GM18907 (cell line): ENCODE measurements around the gene CPHXL.

Experiments
- ATAC-seq: cut with Tn5 transposase; IDR thresholded peaks from one replicate; pipeline ENCODE4 v1.9.1; 2021; ENCODE audit warnings: mild to moderate bottlenecking, moderate library complexity; ENCODE audit not compliant: unreplicated experiment

The CPHXL gene

DNA sequence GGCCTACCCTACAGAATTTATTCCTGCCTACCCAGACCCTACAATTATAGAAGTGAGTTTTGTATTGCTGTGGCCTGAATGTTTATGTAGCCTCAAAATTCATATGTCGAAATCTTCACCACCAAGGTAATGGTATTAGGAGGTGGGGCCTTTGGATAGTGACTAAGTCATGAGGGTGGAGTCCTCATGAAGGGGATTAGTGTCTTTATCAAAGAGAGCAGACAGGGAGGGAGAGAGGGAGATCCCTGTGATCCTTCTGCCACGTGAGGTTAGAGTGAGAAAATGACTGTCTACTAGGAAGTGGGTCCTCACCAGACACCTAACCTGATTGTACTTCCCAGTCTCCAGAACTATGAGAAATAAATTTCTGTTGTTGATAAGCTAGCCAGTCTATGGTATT lies 24.0 kb downstream of the CPHXL start:
- no peak for ATAC-seq

DNA sequence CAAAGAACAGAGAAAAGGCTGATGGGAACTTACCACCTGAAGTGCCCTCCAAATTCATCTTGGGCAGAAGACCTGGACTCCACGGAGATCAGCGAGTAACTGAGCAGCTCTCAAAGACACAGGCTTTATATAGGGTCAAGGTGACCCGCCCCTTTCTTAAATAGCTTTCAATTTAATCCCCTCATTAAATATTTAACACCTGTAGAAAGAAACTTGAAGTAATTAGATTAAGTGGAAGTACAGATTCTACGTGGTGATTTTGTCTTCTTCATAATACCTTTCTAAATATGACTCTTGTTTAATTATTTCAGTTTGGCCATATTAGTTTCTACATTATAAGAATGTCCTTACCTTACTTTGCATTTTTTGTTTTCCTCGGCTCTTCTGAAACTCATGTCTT lies 24.9 kb downstream of the CPHXL start, which contains the start of gene DUXB:
Gene DUXB, minus strand, starts transcription at position 101 of the 400 bp plus-strand sequence. Its CDS starts 43 bp downstream, at position 58.
- ATAC-seq, result no peak

DNA sequence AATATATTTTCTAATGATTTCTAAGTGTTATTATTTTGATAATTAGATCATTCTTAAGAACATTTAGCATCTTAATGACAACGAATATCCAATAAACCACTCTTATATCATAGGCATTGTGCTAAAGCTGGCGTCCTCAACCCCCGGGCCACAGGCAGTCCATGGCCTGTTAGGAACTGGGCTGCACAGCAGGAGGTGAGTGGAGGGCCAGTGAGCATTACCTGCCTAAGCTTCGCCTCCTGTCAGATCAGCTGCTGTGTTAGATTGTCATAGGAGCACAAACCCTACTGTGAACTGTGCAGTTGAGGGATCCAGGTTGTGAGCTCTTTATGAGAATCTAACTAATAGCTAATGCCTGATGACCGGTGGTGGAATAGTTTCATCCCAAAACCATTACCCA lies 28.7 kb downstream of the CPHXL start:
- no peak for ATAC-seq

DNA sequence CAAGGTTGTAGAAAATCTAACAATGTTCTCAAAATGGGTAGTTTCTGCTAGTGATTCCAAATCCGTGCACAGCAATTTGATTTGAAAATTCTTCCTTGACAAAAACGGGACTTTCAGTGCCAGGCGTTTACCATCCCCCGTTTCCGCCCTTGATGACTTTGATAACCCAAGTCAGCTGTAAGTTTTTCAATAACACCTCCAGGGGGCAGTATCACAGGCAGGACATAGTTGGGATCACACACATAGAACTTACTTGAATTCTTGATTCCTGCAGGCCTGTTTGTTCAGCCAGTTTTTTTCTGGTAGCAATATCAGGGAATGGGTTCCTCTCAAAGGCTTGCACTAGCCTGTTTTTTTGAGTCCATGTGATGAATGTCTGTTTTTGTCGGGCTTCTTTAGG lies 30.6 kb downstream of the CPHXL start:
- ATAC-seq, result no peak

DNA sequence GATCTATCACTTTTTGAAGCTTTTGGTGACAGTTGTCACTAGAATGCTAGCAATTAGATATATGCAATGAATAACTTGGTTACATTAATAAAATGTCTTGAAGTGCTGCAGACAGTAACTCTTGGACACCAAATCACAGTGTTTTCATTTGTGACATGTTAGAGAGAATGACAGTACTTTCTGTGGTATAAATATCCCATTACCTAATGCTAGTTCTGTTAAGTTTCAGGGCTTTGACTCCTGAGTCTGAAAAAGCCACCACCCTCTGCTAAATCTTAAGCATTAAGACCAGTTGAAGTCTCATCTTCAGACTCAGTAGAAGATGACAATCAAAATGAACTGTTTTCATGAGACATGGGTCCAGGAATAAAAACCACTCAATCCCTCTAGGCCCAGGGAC lies 38.9 kb downstream of the CPHXL start:
- ATAC-seq, result no peak

DNA sequence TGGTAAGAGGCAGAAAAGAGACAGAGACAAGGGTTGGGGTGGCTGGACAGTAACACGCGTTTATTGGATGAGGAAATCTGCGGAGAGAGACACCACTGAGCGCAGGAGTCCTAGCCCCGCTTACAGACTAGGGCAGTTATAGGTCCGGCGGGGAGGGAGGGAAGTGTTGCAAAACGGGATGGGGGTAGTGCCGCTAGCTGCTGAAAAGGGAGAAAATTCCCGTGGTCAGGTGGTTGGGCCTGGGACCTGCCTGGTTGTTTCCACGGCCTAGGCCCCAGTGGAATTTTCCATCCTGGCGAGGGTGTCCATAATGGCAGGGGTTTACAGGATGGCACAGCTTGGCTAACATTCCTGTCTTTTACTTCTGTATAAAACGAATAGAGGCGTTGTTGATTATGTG lies 44.0 kb downstream of the CPHXL start:
- no peak for ATAC-seq

DNA sequence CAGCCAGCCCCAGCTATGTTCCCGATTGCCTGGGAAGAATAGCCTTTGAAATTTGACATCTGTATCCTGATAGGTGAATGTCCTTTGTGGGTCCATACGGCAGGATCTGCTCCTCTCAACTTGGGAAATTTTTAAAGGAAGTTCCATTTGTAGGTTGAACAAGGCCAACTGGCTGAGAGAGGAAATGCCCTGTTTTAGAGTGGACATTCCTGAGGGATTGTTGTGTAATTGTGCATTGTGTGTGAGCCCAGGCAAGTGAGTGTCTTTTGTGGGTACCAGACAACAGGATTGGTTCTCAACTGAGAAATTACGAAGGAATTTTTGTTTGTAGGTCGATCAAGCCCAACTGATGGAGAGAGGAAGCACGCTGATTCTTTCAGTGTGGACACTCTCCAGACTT lies 46.9 kb downstream of the CPHXL start:
- no peak for ATAC-seq

DNA sequence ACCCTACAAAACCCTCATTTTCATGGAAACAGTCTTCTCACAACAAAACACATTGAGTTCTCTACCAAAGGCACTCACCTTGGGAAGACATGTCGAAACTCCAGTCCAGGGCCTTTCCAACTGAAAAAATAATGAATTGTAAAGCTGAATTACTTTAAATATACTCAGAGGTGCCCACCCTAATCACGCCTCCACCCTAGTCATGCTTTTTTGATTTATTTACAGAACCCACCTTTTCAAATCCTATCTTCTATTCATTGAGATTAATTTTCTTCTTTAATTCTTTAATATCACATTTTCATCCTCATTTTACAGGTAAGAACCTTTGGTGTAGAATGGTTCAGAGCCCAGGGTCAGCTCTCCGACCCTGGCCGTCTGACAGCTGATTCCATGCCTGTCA lies 49.4 kb downstream of the CPHXL start, which contains the start of gene CPHXL2:
Gene CPHXL2, minus strand, starts transcription at position 101 of the 400 bp plus-strand sequence. Its CDS starts 10 bp downstream, at position 91.
- no peak for ATAC-seq

DNA sequence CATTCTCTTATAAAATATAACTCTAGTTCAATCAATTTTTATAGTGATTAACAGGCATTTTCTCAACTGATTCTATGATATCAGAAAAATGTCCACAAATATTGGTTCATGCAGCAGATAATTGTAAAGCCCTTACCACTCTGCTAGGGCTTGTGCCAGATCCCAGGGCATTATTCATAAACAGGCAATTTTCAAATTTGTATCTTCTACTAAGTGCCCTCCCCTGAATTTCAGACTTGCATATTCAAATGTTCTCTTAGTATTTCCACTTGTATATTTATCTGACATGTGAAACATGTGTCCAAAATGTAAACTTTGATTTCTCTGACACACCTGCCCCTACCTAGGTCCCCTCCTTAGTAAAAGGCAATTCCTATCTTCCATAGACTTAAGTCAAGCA lies 58.8 kb downstream of the CPHXL start:
- no peak for ATAC-seq
